Neuronal stem cell (in vitro differentiated cells): Measurements from ENCODE around the gene FAM83F.

Experiments used
- DNase-seq: peaks from one replicate; pipeline ENCODE4 v3.0.0-alpha.2; 2013; ENCODE audit warnings: low spot score
- H2AFZ ChIP-seq: one replicate; pipeline ENCODE4 v1.6.1; 2013; ENCODE audit warnings: mild to moderate bottlenecking, low read length, inconsistent platforms
- H2AK5ac ChIP-seq: 2 replicates; pipeline ENCODE4 v1.6.1; 2013; ENCODE audit warnings: low read depth, mild to moderate bottlenecking, inconsistent platforms, low read length, moderate library complexity, mixed read lengths
- H2BK120ac ChIP-seq: 2 replicates; pipeline ENCODE4 v1.6.1; 2013; ENCODE audit warnings: low read depth, mild to moderate bottlenecking, inconsistent platforms, low read length, moderate library complexity, mixed read lengths
- H2BK12ac ChIP-seq: one replicate; pipeline ENCODE4 v1.6.1; 2013; ENCODE audit warnings: low read length, inconsistent platforms
- H2BK15ac ChIP-seq: 2 replicates; pipeline ENCODE4 v1.6.1; 2013; ENCODE audit warnings: mild to moderate bottlenecking, low read length, inconsistent platforms, mixed read lengths
- H2BK5ac ChIP-seq: one replicate; pipeline ENCODE4 v1.6.1; 2013; ENCODE audit warnings: inconsistent platforms, mild to moderate bottlenecking, low read length, moderate library complexity
- H3K14ac ChIP-seq: one replicate; pipeline ENCODE4 v1.6.1; 2013; ENCODE audit warnings: low read length, inconsistent platforms
- H3K18ac ChIP-seq: 2 replicates; pipeline ENCODE4 v1.6.1; 2013; ENCODE audit warnings: low read length, inconsistent platforms
- H3K23ac ChIP-seq: 2 replicates; pipeline ENCODE4 v1.6.1; 2013; ENCODE audit warnings: low read depth, mild to moderate bottlenecking, mixed read lengths, low read length, inconsistent platforms; ENCODE audit not compliant: poor library complexity
- H3K27ac ChIP-seq: replicated peaks from 3 replicates; pipeline ENCODE4 v1.5.1; 2013; ENCODE audit warnings: low read length, inconsistent platforms
- H3K27me3 ChIP-seq, 3 experiments: 2 replicates each; pipeline ENCODE4 v1.6.1; 2013; ENCODE audit warnings: low read length in 3 of 3, mild to moderate bottlenecking in 2 of 3, inconsistent platforms in 1 of 3, low read depth in 1 of 3, mixed read lengths in 1 of 3, moderate library complexity in 1 of 3; ENCODE audit not compliant: control insufficient read depth in 3 of 3, insufficient read depth in 3 of 3
- H3K36me3 ChIP-seq, 2 donors: replicated peaks in 1 of 2; 2 replicates each; pipeline ENCODE4 v1.6.1; 2013; ENCODE audit warnings: low read length in 2 of 2; ENCODE audit not compliant: control insufficient read depth in 2 of 2, insufficient read depth in 2 of 2
- H3K4ac ChIP-seq: 2 replicates; pipeline ENCODE4 v1.6.1; 2013; ENCODE audit warnings: inconsistent platforms, mild to moderate bottlenecking, low read length, moderate library complexity
- H3K4me1 ChIP-seq, 2 donors: 1 replicate in 1 of 2; 2 replicates in 1 of 2; pipeline ENCODE4 v1.6.1; 2013; ENCODE audit warnings: low read length in 2 of 2, low read depth in 1 of 2; ENCODE audit not compliant: control insufficient read depth in 2 of 2, insufficient read depth in 1 of 2
- H3K4me2 ChIP-seq: one replicate; pipeline ENCODE4 v1.6.1; 2013; ENCODE audit warnings: mild to moderate bottlenecking, low read length, inconsistent platforms; ENCODE audit not compliant: insufficient read depth, poor library complexity, severe bottlenecking
- H3K4me3 ChIP-seq, 2 donors: 2 replicates each; pipeline ENCODE4 v1.5.1; 2013; ENCODE audit warnings: low read length in 2 of 2, mild to moderate bottlenecking in 2 of 2, inconsistent platforms in 1 of 2, moderate library complexity in 1 of 2
- H3K79me1 ChIP-seq: one replicate; pipeline ENCODE4 v1.6.1; 2013; ENCODE audit warnings: low read depth, mild to moderate bottlenecking, inconsistent platforms, low read length, moderate library complexity
- H3K9ac ChIP-seq: one replicate; pipeline ENCODE4 v1.6.1; 2013; ENCODE audit warnings: mild to moderate bottlenecking, low read depth, low read length, inconsistent platforms; ENCODE audit not compliant: poor library complexity
- H3K9me3 ChIP-seq, 2 donors: replicated peaks in 1 of 2; 2 replicates each; pipeline versions ENCODE3 to v1.6.1; 2013; ENCODE audit warnings: low read length in 2 of 2, mild to moderate bottlenecking in 2 of 2, inconsistent platforms in 1 of 2, low read depth in 1 of 2, mixed read lengths in 1 of 2, moderate library complexity in 1 of 2; ENCODE audit not compliant: control insufficient read depth in 2 of 2, insufficient read depth in 1 of 2
- H4K8ac ChIP-seq: one replicate; pipeline ENCODE4 v1.6.1; 2013; ENCODE audit warnings: low read depth, mild to moderate bottlenecking, inconsistent platforms, low read length, moderate library complexity
- H4K91ac ChIP-seq: one replicate; pipeline ENCODE4 v1.6.1; 2013; ENCODE audit warnings: low read length, low read depth, mild to moderate bottlenecking, inconsistent platforms; ENCODE audit not compliant: poor library complexity
- WGBS, 2 donors: extraction: QIAGEN DNeasy Blood & Tissue Kit; methylation state at CpG; one replicate each; pipeline ENCODE4 v1.1.7; 2013; ENCODE audit warnings: missing lambda C conversion rate in 2 of 2, mixed read lengths in 1 of 2; ENCODE audit not compliant: insufficient read length in 2 of 2, insufficient replicate concordance in 1 of 2; ENCODE audit errors: extremely low coverage in 2 of 2; 5-methylcytosine and 5-hydroxymethylcytosine counted together

FAM83F gene

GRCh38 chr22:40067639-40068038 is 72.9 kb downstream of the FAM83F start:
- no peak overlapping the region for H2BK5ac ChIP-seq
- no peaks in the 10 kb centered on the region for H3K36me3 ChIP-seq
- no peak overlapping the region for H2BK12ac ChIP-seq
- H3K23ac ChIP-seq: no peak overlapping the region
- no peak overlapping the region for H2BK120ac ChIP-seq
- H2AK5ac ChIP-seq: no peak overlapping the region
- no peaks in the 10 kb centered on the region for H3K79me1 ChIP-seq
- no peak overlapping the region for H2BK15ac ChIP-seq
- H4K8ac ChIP-seq: no peak overlapping the region
- no peak overlapping the region for H3K14ac ChIP-seq
- H3K9ac ChIP-seq: no peak overlapping the region
- WGBS, 2 donors: no CpG with 5 or more reads among the region's 2 CpGs
- H3K27ac ChIP-seq: no peak overlapping the region
- H3K4me3 ChIP-seq: no peak overlapping the region
- no peaks in the 10 kb centered on the region for H3K27me3 ChIP-seq
- H2AFZ ChIP-seq: no peak overlapping the region
- no peak for DNase-seq
- H3K4ac ChIP-seq: no peak overlapping the region
- peaks cover 0 to 1% of the 10 kb centered on the region in 2 donors for H3K9me3 ChIP-seq
- H3K4me2 ChIP-seq: no peak overlapping the region
- H3K4me1 ChIP-seq: no peaks in the 10 kb centered on the region
- H3K18ac ChIP-seq: no peak overlapping the region
- H4K91ac ChIP-seq: no peak overlapping the region

DNA sequence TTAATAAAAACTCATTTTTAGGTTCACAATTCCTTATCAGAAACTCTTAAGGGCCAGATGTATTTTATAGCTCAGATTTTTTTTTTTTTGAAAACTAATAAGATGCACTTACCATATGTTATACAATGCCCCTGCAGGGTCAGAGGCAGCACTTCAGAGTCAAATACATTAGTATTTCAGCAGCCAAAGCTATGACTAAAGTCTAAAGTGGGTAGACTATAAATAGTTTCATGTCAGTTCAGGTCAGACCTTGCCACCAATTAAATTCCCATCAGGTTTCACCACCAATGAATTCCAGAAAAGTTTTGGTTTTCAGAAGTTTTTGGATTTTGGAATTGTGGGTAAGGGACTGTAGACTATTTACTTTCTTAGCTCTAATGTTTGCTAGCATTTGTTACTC is 75.9 kb downstream of the FAM83F start:
- H3K4me1 ChIP-seq: peaks cover 0 to 3% of the 10 kb centered on the region in 2 donors
- H2BK5ac ChIP-seq: no peak overlapping the region
- no peak overlapping the region for H3K4ac ChIP-seq
- H3K27ac ChIP-seq: no peak overlapping the region
- H2AK5ac ChIP-seq: no peak overlapping the region
- H2AFZ ChIP-seq: no peak overlapping the region
- H2BK12ac ChIP-seq: no peak overlapping the region
- no peak overlapping the region for H4K91ac ChIP-seq
- no peak overlapping the region for H3K23ac ChIP-seq
- no peak overlapping the region for H4K8ac ChIP-seq
- H3K14ac ChIP-seq: no peak overlapping the region
- H2BK15ac ChIP-seq: no peak overlapping the region
- H3K9me3 ChIP-seq: peaks cover 0 to 1% of the 10 kb centered on the region in 2 donors
- H2BK120ac ChIP-seq: no peak overlapping the region
- DNase-seq: no peak
- no peaks in the 10 kb centered on the region for H3K79me1 ChIP-seq
- no peak overlapping the region for H3K9ac ChIP-seq
- H3K4me2 ChIP-seq: no peak overlapping the region
- H3K36me3 ChIP-seq: no peaks in the 10 kb centered on the region
- no peaks in the 10 kb centered on the region for H3K27me3 ChIP-seq
- H3K18ac ChIP-seq: no peak overlapping the region
- no peak overlapping the region for H3K4me3 ChIP-seq

GRCh38 chr22:40071720-40072119 is 77.0 kb downstream of the FAM83F start:
- peaks cover 0 to 1% of the 10 kb centered on the region in 2 donors for H3K9me3 ChIP-seq
- H3K27me3 ChIP-seq: no peaks in the 10 kb centered on the region
- no peak overlapping the region for H3K4ac ChIP-seq
- no peak overlapping the region for H2BK15ac ChIP-seq
- H4K8ac ChIP-seq: no peak overlapping the region
- H2AK5ac ChIP-seq: no peak overlapping the region
- no peak overlapping the region for H2BK12ac ChIP-seq
- no peak overlapping the region for H3K4me3 ChIP-seq
- H3K4me1 ChIP-seq: peaks cover 0 to 3% of the 10 kb centered on the region in 2 donors
- no peak overlapping the region for H3K18ac ChIP-seq
- H3K9ac ChIP-seq: no peak overlapping the region
- H3K4me2 ChIP-seq: no peak overlapping the region
- no peak overlapping the region for H3K14ac ChIP-seq
- H3K36me3 ChIP-seq: no peaks in the 10 kb centered on the region
- H2BK120ac ChIP-seq: no peak overlapping the region
- DNase-seq: no peak
- H2AFZ ChIP-seq: no peak overlapping the region
- H4K91ac ChIP-seq: no peak overlapping the region
- H3K79me1 ChIP-seq: no peaks in the 10 kb centered on the region
- WGBS, 2 donors: no CpG with 5 or more reads among the region's 8 CpGs
- no peak overlapping the region for H3K27ac ChIP-seq
- no peak overlapping the region for H3K23ac ChIP-seq
- no peak overlapping the region for H2BK5ac ChIP-seq

DNA sequence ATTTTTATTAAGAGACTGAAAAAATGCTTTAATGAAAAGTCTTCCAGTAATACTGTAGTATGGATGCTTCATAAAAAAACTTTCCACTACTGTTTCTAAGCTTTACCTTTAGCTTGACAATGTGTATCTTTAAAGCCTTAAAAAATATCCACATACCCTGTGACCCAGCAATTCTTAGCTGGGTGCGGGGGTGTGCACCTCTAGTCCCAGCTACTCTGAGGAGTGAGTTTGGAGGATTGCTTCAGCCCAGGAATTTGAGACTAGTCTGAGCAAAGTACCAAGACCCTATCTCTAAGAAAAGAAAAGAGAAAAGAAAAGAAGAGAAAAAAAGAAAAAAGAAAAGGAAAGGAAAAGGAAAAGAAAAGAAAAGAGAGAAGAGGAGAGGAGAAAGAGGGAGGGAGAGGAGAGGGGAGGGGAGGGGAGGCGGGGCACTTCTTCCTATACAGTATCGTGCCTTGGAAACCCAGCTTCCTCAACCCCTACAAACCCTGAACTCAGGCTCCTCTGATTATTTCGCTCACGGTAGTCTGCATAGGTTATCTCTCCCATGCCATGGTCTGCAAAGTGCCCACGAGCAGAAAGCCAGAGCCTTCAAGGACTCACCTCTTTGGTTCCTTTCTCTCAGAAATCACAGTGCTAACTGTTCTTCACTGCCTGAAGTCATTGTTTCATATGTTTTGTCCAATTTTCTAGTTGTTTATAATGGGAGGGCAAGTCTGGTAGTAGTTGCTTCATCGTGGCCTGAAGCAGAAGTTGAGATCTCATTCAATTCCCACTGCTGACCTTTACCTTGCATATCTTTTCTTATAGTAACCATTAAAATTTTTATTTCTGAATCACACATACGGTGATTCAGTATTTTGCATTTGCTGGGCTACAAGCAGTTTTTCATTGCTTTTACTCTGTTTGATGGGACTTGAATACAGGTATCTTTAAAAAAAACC is 82.2 kb downstream of the FAM83F start:
- no peak overlapping the region for H3K4me3 ChIP-seq

More for the DNA sequence above, 82.2 kb downstream of the FAM83F start:
- no peak overlapping the region for H3K9ac ChIP-seq
- H2BK5ac ChIP-seq: no peak overlapping the region
- H4K8ac ChIP-seq: no peak overlapping the region
- no peak overlapping the region for H3K23ac ChIP-seq
- H3K36me3 ChIP-seq: no peaks in the 10 kb centered on the region
- no peak overlapping the region for H2BK12ac ChIP-seq
- no CpG with 5 or more reads among the region's 8 CpGs for WGBS, 2 donors
- no peak for DNase-seq
- no peak overlapping the region for H2BK15ac ChIP-seq
- no peak overlapping the region for H3K18ac ChIP-seq
- H2AFZ ChIP-seq: no peak overlapping the region
- H4K91ac ChIP-seq: no peak overlapping the region
- no peak overlapping the region for H2AK5ac ChIP-seq
- H2BK120ac ChIP-seq: no peak overlapping the region
- peaks cover 4 to 8% of the 10 kb centered on the region in 2 donors for H3K4me1 ChIP-seq
- H3K4me2 ChIP-seq: no peak overlapping the region
- no peak overlapping the region for H3K4ac ChIP-seq
- no peak overlapping the region for H3K27ac ChIP-seq
- no peaks in the 10 kb centered on the region for H3K79me1 ChIP-seq
- no peak overlapping the region for H3K14ac ChIP-seq
- H3K9me3 ChIP-seq: no peaks in the 10 kb centered on the region
- H3K27me3 ChIP-seq: no peaks in the 10 kb centered on the region
